GM19468 (cell line): ENCODE results near the gene MED31.
"Not testable (repeated sequence)": the region's sequence is repeated elsewhere in the genome, so short reads cannot be mapped to it uniquely, and the experiment has no call there.

Experiments
- ATAC-seq: cut with Tn5 transposase; IDR thresholded peaks from one replicate; pipeline ENCODE4 v1.9.1; 2021; ENCODE audit warnings: mild to moderate bottlenecking, moderate library complexity, moderate number of reproducible peaks; ENCODE audit not compliant: unreplicated experiment; ENCODE audit errors: extremely low read depth

The MED31 gene

GRCh38 chr17:6632530-6632929 is 18.9 kb downstream of the MED31 start:
- ATAC-seq: no peak

- no peak for ATAC-seq
Observed at GRCh38 chr17:6630390-6630789, 21.0 kb downstream of the MED31 start.

- no peak for ATAC-seq
Observed at GRCh38 chr17:6627019-6627418, 24.4 kb downstream of the MED31 start.

GRCh38 chr17:6626616-6627015 is 24.8 kb downstream of the MED31 start:
- no peak for ATAC-seq

GRCh38 chr17:6623941-6624340 is 27.5 kb downstream of the MED31 start:
- ATAC-seq: no peak

GRCh38 chr17:6611231-6611630 is 40.2 kb downstream of the MED31 start:
- no peak for ATAC-seq

- ATAC-seq: no peak
Observed at GRCh38 chr17:6610011-6610410, 41.4 kb downstream of the MED31 start.

GRCh38 chr17:6608321-6608720 is 43.1 kb downstream of the MED31 start:
- ATAC-seq: no peak

- no peak for ATAC-seq
Observed at GRCh38 chr17:6605142-6605541, 46.3 kb downstream of the MED31 start.

GRCh38 chr17:6603744-6604325 is 47.6 kb downstream of the MED31 start:
- no peak for ATAC-seq

- no peak for ATAC-seq
Observed at GRCh38 chr17:6602141-6602540, 49.3 kb downstream of the MED31 start.

GRCh38 chr17:6599364-6599763 is 52.0 kb downstream of the MED31 start:
- ATAC-seq: no peak

GRCh38 chr17:6597727-6598126 is 53.7 kb downstream of the MED31 start:
- ATAC-seq: no peak

GRCh38 chr17:6596941-6597340 is 54.5 kb downstream of the MED31 start:
- ATAC-seq: no peak

- ATAC-seq: no peak
Observed at GRCh38 chr17:6596511-6596910, 54.9 kb downstream of the MED31 start.

GRCh38 chr17:6596081-6596480 is 55.3 kb downstream of the MED31 start:
- no peak for ATAC-seq

GRCh38 chr17:6593371-6593770 is 58.0 kb downstream of the MED31 start:
- ATAC-seq: not testable (repeated sequence)
